Astrocyte (in vitro differentiated cells and primary cell): ENCODE results near the gene ATP1B4. TPM values are rescaled to one million over a fixed set of nuclear protein-coding genes. Genes with fewer than 3 reads are reported as not detected.
A peak's percentile ranks its signal among the peaks of the same experiment; 100 is the strongest.

Experiments
- DNase-seq: peaks from one replicate; pipeline ENCODE4 v3.0.0-alpha.2; 2010; ENCODE audit warnings: low read depth
- FAIRE-seq: peaks from 2 replicates; lab custom pipeline; 2011; peaks lifted over from hg19 to GRCh38; lab: Jason Lieb, UNC
- H2AFZ ChIP-seq: 2 replicates; pipeline ENCODE4 v1.6.0; 2012; ENCODE audit warnings: low read depth, low read length, inconsistent platforms
- H3K27ac ChIP-seq: 2 replicates; pipeline ENCODE4 v1.5.1; 2011; ENCODE audit warnings: low read depth, low read length, inconsistent platforms
- H3K27me3 ChIP-seq: 2 replicates; pipeline ENCODE4 v1.6.0; 2011; ENCODE audit warnings: low read length, inconsistent platforms; ENCODE audit not compliant: insufficient read depth
- H3K36me3 ChIP-seq: 2 replicates; pipeline ENCODE4 v1.5.1; 2011; ENCODE audit warnings: low read length, inconsistent platforms; ENCODE audit not compliant: insufficient read depth
- H3K4me1 ChIP-seq: 2 replicates; pipeline ENCODE4 v1.5.1; 2011; ENCODE audit warnings: low read length, inconsistent platforms; ENCODE audit not compliant: insufficient read depth
- H3K4me2 ChIP-seq: 2 replicates; pipeline ENCODE4 v1.6.0; 2012; ENCODE audit warnings: low read length, inconsistent platforms
- H3K4me3 ChIP-seq: 2 replicates; pipeline ENCODE4 v1.5.1; 2011; ENCODE audit warnings: low read depth, mild to moderate bottlenecking, low read length, inconsistent platforms; ENCODE audit not compliant: insufficient read depth
- H3K79me2 ChIP-seq: 2 replicates; pipeline ENCODE4 v1.6.0; 2012; ENCODE audit warnings: mild to moderate bottlenecking, low read length, inconsistent platforms; ENCODE audit not compliant: insufficient read depth
- H3K9ac ChIP-seq: 2 replicates; pipeline ENCODE4 v1.6.0; 2012; ENCODE audit warnings: mild to moderate bottlenecking, low read length, inconsistent platforms
- H3K9me3 ChIP-seq: 2 replicates; pipeline ENCODE4 v1.5.1; 2012; ENCODE audit warnings: low read depth, mild to moderate bottlenecking, low read length, inconsistent platforms; ENCODE audit not compliant: insufficient read depth
- H4K20me1 ChIP-seq: 2 replicates; pipeline ENCODE4 v1.6.0; 2012; ENCODE audit warnings: low read length, inconsistent platforms; ENCODE audit not compliant: insufficient read depth
- H3K27ac Mint-ChIP-seq: one replicate; pipeline ENCODE4 v1.8.0; 2021; ENCODE audit warnings: mild to moderate bottlenecking, mixed read lengths; ENCODE audit not compliant: unreplicated experiment
- H3K27me3 Mint-ChIP-seq: one replicate; pipeline ENCODE4 v1.8.0; 2021; ENCODE audit warnings: low read depth, mixed read lengths; ENCODE audit not compliant: unreplicated experiment
- H3K36me3 Mint-ChIP-seq: one replicate; pipeline ENCODE4 v1.8.0; 2021; ENCODE audit warnings: low read depth, mixed read lengths; ENCODE audit not compliant: unreplicated experiment
- H3K4me1 Mint-ChIP-seq: one replicate; pipeline ENCODE4 v1.8.0; 2021; ENCODE audit warnings: low read depth, mixed read lengths; ENCODE audit not compliant: unreplicated experiment
- H3K4me3 Mint-ChIP-seq: one replicate; pipeline ENCODE4 v1.8.0; 2021; ENCODE audit warnings: mild to moderate bottlenecking, moderate library complexity, mixed read lengths; ENCODE audit not compliant: unreplicated experiment
- H3K9me3 Mint-ChIP-seq: one replicate; pipeline ENCODE4 v1.8.0; 2021; ENCODE audit warnings: mild to moderate bottlenecking, mixed read lengths; ENCODE audit not compliant: unreplicated experiment
- CTCF ChIP-seq: IDR thresholded peaks from 2 replicates; pipeline ENCODE4 v1.5.1; 2011; ENCODE audit warnings: low read depth, mild to moderate bottlenecking, inconsistent platforms, low read length, moderate library complexity; ENCODE audit not compliant: insufficient read depth
- EZH2 ChIP-seq: IDR thresholded peaks from 2 replicates; pipeline ENCODE4 v1.6.1; 2012; ENCODE audit warnings: mild to moderate bottlenecking, low read length, inconsistent platforms; ENCODE audit not compliant: insufficient read depth
- total RNA-seq: library from RNA; stranded (reverse); gene quantifications from 2 replicates; pipeline ENCODE4 v1.2.1, GENCODE V29; 2021

Gene ATP1B4
- total RNA-seq, 1 donor from 2014 or later = not detected

GRCh38 chrX:120428309-120428708 lies 66.4 kb downstream of the ATP1B4 start:
- Histone ChIP-seq H3K9ac (no peak overlapping the region), H3K27ac (no peak overlapping the region), H3K4me3 (no peak overlapping the region), H2AFZ (no peak overlapping the region), H3K79me2 (no peaks in the 10 kb centered on the region), H3K27me3 (no peaks in the 10 kb centered on the region), H3K4me2 (no peak overlapping the region), H3K4me1 (peaks cover 9% of the 10 kb centered on the region), H3K36me3 (no peaks in the 10 kb centered on the region), H4K20me1 (no peaks in the 10 kb centered on the region), H3K9me3 (no peaks in the 10 kb centered on the region)
- Mint-ChIP-seq H3K4me3 (no peak overlapping the region), H3K9me3 (no peaks in the 10 kb centered on the region), H3K4me1 (peaks cover 5% of the 10 kb centered on the region), H3K27me3 (no peaks in the 10 kb centered on the region), H3K27ac (no peak overlapping the region), H3K36me3 (no peaks in the 10 kb centered on the region)
- TF ChIP-seq EZH2 = no peak
- no peak for TF ChIP-seq CTCF
- FAIRE-seq = peak; percentile 64
- no peak for DNase-seq

GRCh38 chrX:120429776-120430540 lies 68.1 kb downstream of the ATP1B4 start:
- H3K27ac Mint-ChIP-seq = no peak overlapping the region
- no peak for TF ChIP-seq CTCF
- no peak for TF ChIP-seq EZH2
- H3K4me2 ChIP-seq = no peak overlapping the region

More at GRCh38 chrX:120429776-120430540, 68.1 kb downstream of the ATP1B4 start:
- Histone ChIP-seq H3K9ac (no peak overlapping the region), H3K27ac (no peak overlapping the region), H3K9me3 (no peaks in the 10 kb centered on the region), H3K27me3 (no peaks in the 10 kb centered on the region), H3K4me1 (peaks cover 9% of the 10 kb centered on the region), H2AFZ (no peak overlapping the region), H3K4me3 (no peak overlapping the region), H3K36me3 (peaks cover 2% of the 10 kb centered on the region), H3K79me2 (no peaks in the 10 kb centered on the region), H4K20me1 (no peaks in the 10 kb centered on the region)
- H3K4me3 Mint-ChIP-seq = no peak overlapping the region
- no peaks in the 10 kb centered on the region for H3K9me3 Mint-ChIP-seq
- DNase-seq (no peak), FAIRE-seq (peak; percentile 79)
- no peaks in the 10 kb centered on the region for H3K36me3 Mint-ChIP-seq
- peaks cover 5% of the 10 kb centered on the region for H3K4me1 Mint-ChIP-seq
- no peaks in the 10 kb centered on the region for H3K27me3 Mint-ChIP-seq

Other genes starting within 250 kb of the ATP1B4 start
- not detected in 2 replicates for gene RHOXF1, start 246.2 kb upstream of the ATP1B4 start, total RNA-seq
- gene RHOXF2, start 203.5 kb upstream of the ATP1B4 start, total RNA-seq = not detected in 2 replicates
- gene ZBTB33, start 111.3 kb upstream of the ATP1B4 start, total RNA-seq = 17.4 and 19.9 TPM in 2 replicates
- 1.7 and 4.6 TPM in 2 replicates for gene TMEM255A, start 50.6 kb upstream of the ATP1B4 start, total RNA-seq
- 146 and 161 TPM in 2 replicates for gene LAMP2, start 107.2 kb downstream of the ATP1B4 start, total RNA-seq
- gene CUL4B, start 198.9 kb downstream of the ATP1B4 start, total RNA-seq = 101 and 102 TPM in 2 replicates
- gene MCTS1, start 242.0 kb downstream of the ATP1B4 start, total RNA-seq = 36.0 and 36.7 TPM in 2 replicates